ENCODE results near the gene SPEG.
"Not testable (repeated sequence)": the region's sequence is repeated elsewhere in the genome, so short reads cannot be mapped to it uniquely, and the experiment has no call there.

Gene SPEG

GRCh38 chr2:219434718-219435525, at the start of gene SPEG:
SPEG (plus strand) TSS chr2:219434843; CDS start chr2:219434978, 135 bp downstream.
- no peak for DNase-seq

- DNase-seq = no peak
Measured at GRCh38 chr2:219384859-219385258, 49.8 kb upstream of the SPEG start.

GRCh38 chr2:219385958-219386520, 48.6 kb upstream of the SPEG start:
- DNase-seq = no peak

GRCh38 chr2:219386532-219387280, 47.9 kb upstream of the SPEG start:
- DNase-seq = peak in 1 of 2 donors; percentile 22

- peak; percentile 96 to 97 for DNase-seq
Measured at GRCh38 chr2:219387306-219388120, 47.1 kb upstream of the SPEG start, which contains the start of gene DNPEP. DNPEP (minus strand) TSS chr2:219387912; CDS start chr2:219387794, 118 bp downstream.

- DNase-seq = peak; percentile 98 to 99
Measured at GRCh38 chr2:219388121-219388906, 46.3 kb upstream of the SPEG start.

GRCh38 chr2:219388907-219389156, 45.8 kb upstream of the SPEG start:
- DNase-seq = no peak

- DNase-seq = no peak
Measured at GRCh38 chr2:219392754-219393153, 41.9 kb upstream of the SPEG start.

GRCh38 chr2:219395056-219395455, 39.6 kb upstream of the SPEG start:
- DNase-seq = not testable (repeated sequence)

GRCh38 chr2:219395609-219396008, 39.0 kb upstream of the SPEG start:
- no peak for DNase-seq

GRCh38 chr2:219396863-219397457, 37.7 kb upstream of the SPEG start:
- DNase-seq = no peak

GRCh38 chr2:219398721-219399363, 35.8 kb upstream of the SPEG start:
- DNase-seq = no peak

- no peak for DNase-seq
Measured at GRCh38 chr2:219399716-219400478, 34.7 kb upstream of the SPEG start.

- DNase-seq = no peak
Measured at GRCh38 chr2:219400562-219400961, 34.1 kb upstream of the SPEG start.

- no peak for DNase-seq
Measured at GRCh38 chr2:219401606-219402005, 33.0 kb upstream of the SPEG start.

GRCh38 chr2:219402665-219403515, 31.8 kb upstream of the SPEG start:
- DNase-seq = peak; percentile 58 to 61

GRCh38 chr2:219403861-219404260, 30.8 kb upstream of the SPEG start:
- no peak for DNase-seq

GRCh38 chr2:219404291-219404910, 30.2 kb upstream of the SPEG start:
- DNase-seq = no peak

GRCh38 chr2:219404954-219405353, 29.7 kb upstream of the SPEG start:
- no peak for DNase-seq
